Body of pancreas (tissue), 4 donors: ENCODE measurements around the gene CDKN1A.

ENCODE experiments used
- CTCF ChIP-seq, 7 experiments: fragments of 450-650 bp in 4 of 7; fragments of 200-600 bp in 3 of 7; sonication (generic) in 3 of 7; IDR thresholded peaks; one replicate each; pipeline ENCODE4 v1.5.1; 2016 to 2019; ENCODE audit warnings: antibody characterized with exemption in 7 of 7
- POLR2A ChIP-seq, 3 donors: fragments of 450-650 bp; IDR thresholded peaks; one replicate each; pipeline ENCODE4 v1.6.1; 2016; ENCODE audit warnings: antibody characterized with exemption in 3 of 3, mild to moderate bottlenecking in 2 of 3

- TF ChIP-seq POLR2A (IDR thresholded peaks at IDR 0.05) (no peak), CTCF (IDR thresholded peaks at IDR 0.05) (no peak)
These were observed 19.0 kb downstream of the CDKN1A start, which contains the start of gene RAB44 for GRCh38 chr6:36697481-36697903.
